Activated naive CD4-positive, alpha-beta T cell treated with anti-CD3 and anti-CD28 coated beads, Interleukin-2, amount 50 U/mL, for 24 hours (primary cell): ENCODE results near the gene NUTM2E.
"Not testable (repeated sequence)": the region's sequence is repeated elsewhere in the genome, so short reads cannot be mapped to it uniquely, and the experiment has no call there.

ENCODE experiments used
- H3K27ac Mint-ChIP-seq: one replicate; pipeline ENCODE4 v1.8.0; 2021; ENCODE audit warnings: mild to moderate bottlenecking, mixed read lengths
- H3K27me3 Mint-ChIP-seq: one replicate; pipeline ENCODE4 v1.8.0; 2021; ENCODE audit warnings: mixed read lengths
- H3K36me3 Mint-ChIP-seq: one replicate; pipeline ENCODE4 v1.8.0; 2021; ENCODE audit warnings: mixed read lengths
- H3K4me1 Mint-ChIP-seq: one replicate; pipeline ENCODE4 v1.8.0; 2021; ENCODE audit warnings: mixed read lengths
- H3K4me3 Mint-ChIP-seq: one replicate; pipeline ENCODE4 v1.8.0; 2021; ENCODE audit warnings: mild to moderate bottlenecking, mixed read lengths
- H3K9me3 Mint-ChIP-seq: one replicate; pipeline ENCODE4 v1.8.0; 2021; ENCODE audit warnings: mixed read lengths

Gene NUTM2E, protein sequence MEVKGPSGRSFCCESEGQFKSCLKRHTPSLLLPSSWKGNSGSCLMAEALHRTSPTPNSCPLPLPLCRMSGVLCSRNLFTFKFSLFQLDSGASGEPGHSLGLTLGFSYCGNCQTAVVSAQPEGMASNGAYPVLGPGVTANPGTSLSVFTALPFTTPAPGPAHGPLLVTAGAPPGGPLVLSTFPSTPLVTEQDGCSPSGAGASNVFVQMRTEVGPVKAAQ (N-terminal part only)

DNA sequence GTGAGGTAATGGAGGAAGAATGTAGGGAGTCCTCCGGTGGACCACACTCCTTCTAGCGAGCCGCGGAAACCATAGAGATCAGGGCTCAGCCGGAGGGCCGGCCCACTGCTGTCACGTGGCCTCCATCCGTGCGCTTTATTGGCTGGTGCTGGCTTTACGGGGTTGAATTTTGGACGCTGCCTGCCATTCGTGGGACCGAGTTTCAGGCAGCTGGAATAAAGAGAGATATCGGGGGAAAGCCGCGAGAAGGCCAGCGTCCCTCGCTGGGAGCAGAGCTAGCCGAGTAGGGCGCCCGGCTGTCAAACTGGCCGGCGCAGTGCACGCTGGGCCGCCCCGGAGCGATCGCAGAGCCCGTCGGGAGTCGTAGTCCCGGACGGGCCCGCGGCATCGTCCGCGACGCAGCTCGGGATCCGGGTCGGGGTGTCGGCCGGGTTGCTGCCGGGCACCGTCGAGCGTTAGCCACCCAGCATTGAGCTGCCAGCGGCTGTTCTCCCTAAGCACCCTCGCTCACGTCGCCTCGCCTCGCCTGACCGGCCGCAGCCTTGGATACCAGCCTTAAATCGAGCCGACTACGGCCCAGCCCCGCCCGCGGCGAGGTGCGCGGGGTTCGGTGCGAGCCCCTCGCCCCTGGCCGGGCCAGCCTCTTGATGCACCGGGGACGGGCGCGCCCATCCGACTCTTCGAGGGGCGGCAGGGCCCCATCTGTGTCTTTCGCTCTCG, at the start of gene NUTM2E:
NUTM2E (plus strand) TSS at position 244 of the 720 bp plus-strand sequence. CDS start 15,002 bp downstream, outside the sequence.
- H3K9me3 Mint-ChIP-seq, H3K27me3 Mint-ChIP-seq, H3K36me3 Mint-ChIP-seq: not testable (repeated sequence)
- Mint-ChIP-seq H3K4me3 (peak within 1 kb of the TSS; percentile 99), H3K27ac (peak within 1 kb of the TSS; percentile 81), H3K4me1 (peaks cover 37% of the 10 kb centered on the region)

DNA sequence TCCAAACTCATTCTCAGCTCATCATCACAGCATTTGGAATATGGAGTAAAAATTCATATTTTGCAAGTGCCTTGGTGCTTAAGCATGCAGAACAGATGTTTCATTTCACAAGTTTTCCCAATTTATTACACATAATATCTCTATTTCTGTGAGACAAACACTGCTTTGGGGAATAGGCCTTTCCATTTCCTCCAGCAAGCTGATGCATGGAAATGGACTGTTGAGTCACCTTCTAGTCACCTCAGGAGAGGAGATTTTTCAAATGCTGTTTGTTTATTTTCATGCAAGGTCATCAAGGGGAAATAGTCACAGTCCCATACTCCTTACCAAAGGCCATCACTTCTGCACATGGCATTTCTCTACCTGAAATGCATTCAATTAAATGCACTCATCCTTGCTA, 48.5 kb upstream of the NUTM2E start:
- H3K4me3 Mint-ChIP-seq, H3K36me3 Mint-ChIP-seq, H3K9me3 Mint-ChIP-seq, H3K27me3 Mint-ChIP-seq, H3K4me1 Mint-ChIP-seq, H3K27ac Mint-ChIP-seq: not testable (repeated sequence)

DNA sequence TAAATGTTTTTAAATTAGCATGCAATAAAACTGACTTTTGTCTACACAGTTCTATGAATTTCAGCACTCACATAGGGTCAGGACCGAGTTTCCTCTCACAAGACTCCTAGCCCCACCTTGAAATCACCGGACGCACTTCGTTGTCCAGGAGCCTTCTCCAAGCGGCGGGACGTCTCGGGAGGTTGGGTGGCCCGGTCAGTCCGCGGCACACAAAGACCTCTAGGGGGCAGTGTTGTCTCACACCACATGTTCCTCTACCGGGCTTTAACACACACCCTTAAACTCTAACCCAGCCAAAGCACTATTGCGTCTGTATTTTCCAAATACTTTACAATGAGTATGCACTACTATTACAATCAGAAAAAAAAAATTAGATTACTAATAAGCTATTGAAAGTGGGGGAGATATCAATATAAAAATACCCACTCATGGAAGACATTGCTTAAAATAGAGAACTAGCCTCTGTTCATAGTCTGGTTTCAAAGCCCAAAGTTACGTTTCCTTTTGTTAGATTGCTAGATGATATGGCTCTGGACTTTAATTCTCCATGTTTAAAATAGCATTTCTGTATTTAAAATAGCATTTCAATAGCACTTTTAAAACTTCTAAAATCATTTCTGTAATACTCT, 47.1 kb upstream of the NUTM2E start:
- H3K27me3 Mint-ChIP-seq, H3K36me3 Mint-ChIP-seq, H3K4me3 Mint-ChIP-seq, H3K27ac Mint-ChIP-seq, H3K4me1 Mint-ChIP-seq, H3K9me3 Mint-ChIP-seq: not testable (repeated sequence)

DNA sequence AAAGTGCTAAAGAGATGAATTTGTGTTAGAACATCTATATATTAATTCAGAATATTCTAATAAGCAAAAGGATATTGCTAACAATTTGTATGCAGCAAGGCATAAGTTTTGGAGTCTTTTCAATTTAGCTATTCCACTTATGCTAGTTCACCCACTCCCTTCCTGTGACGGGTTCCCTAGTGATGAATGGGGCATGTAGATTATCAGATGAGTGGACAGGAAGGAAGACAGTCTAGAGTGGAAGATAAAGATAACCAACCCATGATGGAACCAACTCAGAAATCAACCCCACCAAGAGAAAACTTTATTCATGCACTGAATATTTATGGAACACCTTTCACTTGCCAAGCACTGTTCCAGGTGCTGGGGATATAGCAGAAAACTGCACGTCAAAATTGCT, 46.5 kb upstream of the NUTM2E start:
- not testable (repeated sequence) for H3K4me3 Mint-ChIP-seq, H3K9me3 Mint-ChIP-seq, H3K27ac Mint-ChIP-seq, H3K27me3 Mint-ChIP-seq, H3K4me1 Mint-ChIP-seq, H3K36me3 Mint-ChIP-seq

DNA sequence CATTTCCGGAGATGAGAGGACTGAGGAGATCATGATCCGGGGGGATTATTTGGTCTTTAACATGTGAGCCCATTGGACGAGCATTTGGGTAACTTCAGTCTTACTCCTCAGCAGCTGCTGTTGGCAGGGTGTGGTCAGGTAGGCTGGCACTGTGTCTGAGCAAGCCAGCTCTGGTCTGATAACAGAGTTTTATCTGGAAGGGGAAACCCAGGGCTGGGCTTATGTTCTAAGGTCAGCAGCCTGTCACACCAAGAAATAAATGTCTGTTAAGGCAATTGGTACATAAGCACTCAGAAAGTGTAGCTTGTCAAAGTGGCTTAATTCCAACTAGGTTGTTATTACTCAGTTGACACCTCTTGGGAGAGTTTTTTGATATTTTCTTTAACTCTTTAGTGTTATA, 45.0 kb upstream of the NUTM2E start:
- not testable (repeated sequence) for H3K9me3 Mint-ChIP-seq, H3K4me3 Mint-ChIP-seq, H3K36me3 Mint-ChIP-seq, H3K4me1 Mint-ChIP-seq, H3K27me3 Mint-ChIP-seq, H3K27ac Mint-ChIP-seq

DNA sequence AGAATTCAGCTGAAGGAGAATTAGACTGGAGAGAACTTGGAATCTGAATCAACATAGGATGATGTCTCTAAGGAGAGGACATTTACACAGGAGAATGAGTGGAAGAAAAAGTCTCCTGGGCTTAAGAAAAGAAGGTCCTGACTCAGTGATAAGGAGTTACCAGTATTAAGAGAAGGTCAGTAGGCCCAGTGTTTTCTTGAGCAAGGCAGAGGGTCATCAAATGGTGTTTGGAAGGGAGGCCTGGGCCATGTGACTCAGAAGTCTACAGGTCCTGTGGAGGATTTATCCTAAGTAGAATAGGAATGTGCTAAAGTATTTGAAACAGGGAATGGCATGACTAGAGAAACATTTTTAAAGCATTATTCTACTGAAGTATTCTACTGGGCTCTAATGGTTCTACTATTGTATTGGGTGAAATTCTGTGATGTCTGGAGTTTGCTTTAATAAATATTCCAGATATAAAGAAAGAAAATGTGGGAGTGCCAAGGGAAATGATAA, 39.0 kb upstream of the NUTM2E start:
- H3K4me1 Mint-ChIP-seq: not testable (repeated sequence)

DNA sequence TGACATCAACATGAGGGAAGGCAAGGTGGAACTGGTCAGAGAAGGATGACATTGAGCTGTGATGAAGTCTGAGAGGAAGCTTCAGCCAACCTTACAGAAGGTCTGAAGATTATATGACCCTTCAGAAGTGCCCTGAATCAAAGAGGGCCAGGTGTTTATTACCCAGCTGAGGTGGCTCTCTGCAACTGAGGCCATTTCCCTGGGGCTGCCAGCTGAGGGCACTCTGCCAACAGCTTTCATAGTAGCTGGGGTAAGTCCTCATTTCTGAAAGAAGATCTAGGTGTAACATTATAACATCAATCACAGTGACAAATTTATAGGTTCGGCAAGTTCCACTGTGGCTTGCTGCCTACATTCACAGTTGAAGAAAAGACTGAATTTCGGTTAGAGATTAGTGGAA, 37.2 kb upstream of the NUTM2E start:
- H3K4me1 Mint-ChIP-seq, H3K27ac Mint-ChIP-seq, H3K36me3 Mint-ChIP-seq, H3K4me3 Mint-ChIP-seq, H3K27me3 Mint-ChIP-seq, H3K9me3 Mint-ChIP-seq: not testable (repeated sequence)

More for the DNA sequence above, 39.0 kb upstream of the NUTM2E start:
- H3K36me3 Mint-ChIP-seq, H3K9me3 Mint-ChIP-seq, H3K27me3 Mint-ChIP-seq, H3K27ac Mint-ChIP-seq, H3K4me3 Mint-ChIP-seq: not testable (repeated sequence)

DNA sequence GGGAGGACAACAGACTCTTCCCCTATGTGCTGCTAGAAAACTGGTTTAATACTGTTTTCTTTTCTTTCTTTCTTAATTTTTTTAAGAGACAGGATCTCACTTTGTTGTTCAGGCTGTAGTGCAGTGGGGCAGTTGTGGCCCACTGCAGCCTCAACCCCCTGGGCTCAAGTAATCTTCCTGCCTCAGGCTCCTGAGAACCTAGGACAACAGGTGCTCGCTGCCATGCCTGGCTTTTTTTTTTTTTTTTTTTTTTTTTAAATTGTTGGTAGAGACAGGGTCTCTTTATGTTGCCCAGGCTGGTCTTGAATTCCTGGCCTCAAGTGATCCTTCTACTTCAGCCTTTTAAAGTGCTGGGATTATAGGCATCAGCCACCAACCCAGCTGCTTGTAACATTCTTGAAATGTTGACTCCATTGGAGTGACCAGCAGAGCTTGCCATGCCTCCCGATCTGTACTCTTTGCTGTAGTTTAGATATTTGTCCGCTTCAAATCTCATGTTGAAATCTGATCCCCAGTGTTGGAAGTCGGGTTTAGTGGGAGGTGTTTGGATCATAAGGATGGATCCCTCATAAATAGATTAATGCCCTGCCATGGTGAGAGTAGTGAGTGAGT, 34.5 kb upstream of the NUTM2E start:
- H3K36me3 Mint-ChIP-seq, H3K4me3 Mint-ChIP-seq, H3K9me3 Mint-ChIP-seq, H3K27me3 Mint-ChIP-seq, H3K4me1 Mint-ChIP-seq, H3K27ac Mint-ChIP-seq: not testable (repeated sequence)

DNA sequence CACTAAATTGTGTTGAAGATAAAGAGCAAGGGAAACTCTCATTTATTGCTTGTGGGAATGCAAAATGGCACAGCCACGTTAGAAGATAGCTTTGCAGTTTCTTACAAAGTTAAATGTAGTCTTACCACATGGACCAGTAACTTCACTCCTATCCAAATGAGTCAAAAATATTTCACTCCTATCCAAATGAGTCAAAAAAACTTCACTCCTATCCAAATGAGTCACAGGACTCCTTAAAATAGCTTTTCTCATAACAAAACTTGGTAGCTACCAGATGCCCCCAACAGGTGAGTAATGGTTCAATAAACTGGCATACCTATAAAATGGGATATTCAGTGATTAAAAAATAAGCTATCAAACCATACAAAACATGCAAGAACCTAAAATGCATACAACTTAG, 27.2 kb upstream of the NUTM2E start:
- H3K27me3 Mint-ChIP-seq, H3K9me3 Mint-ChIP-seq, H3K4me3 Mint-ChIP-seq, H3K36me3 Mint-ChIP-seq, H3K4me1 Mint-ChIP-seq: not testable (repeated sequence)
- H3K27ac Mint-ChIP-seq: peak overlapping the region; percentile 8

DNA sequence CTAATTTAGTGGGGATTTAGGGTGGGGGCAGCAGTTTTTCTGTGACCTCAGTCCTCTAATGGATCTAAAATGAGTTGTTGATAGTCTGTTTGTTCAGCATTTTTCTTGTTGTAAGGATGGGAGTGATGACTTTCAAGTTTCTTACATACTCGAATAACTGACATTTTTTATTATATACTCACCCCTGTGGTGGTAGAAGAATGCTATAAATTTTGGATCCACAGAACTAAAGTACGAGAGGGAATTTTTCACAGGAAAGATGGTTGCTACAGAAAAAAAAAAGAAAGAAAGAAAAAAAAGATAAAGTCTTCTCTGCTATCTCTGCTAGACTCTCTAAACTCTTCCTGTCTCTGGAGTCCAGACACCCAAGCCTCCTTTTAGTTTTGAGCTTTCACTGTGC, 20.7 kb upstream of the NUTM2E start:
- H3K27ac Mint-ChIP-seq, H3K9me3 Mint-ChIP-seq, H3K27me3 Mint-ChIP-seq, H3K4me3 Mint-ChIP-seq, H3K4me1 Mint-ChIP-seq, H3K36me3 Mint-ChIP-seq: not testable (repeated sequence)

DNA sequence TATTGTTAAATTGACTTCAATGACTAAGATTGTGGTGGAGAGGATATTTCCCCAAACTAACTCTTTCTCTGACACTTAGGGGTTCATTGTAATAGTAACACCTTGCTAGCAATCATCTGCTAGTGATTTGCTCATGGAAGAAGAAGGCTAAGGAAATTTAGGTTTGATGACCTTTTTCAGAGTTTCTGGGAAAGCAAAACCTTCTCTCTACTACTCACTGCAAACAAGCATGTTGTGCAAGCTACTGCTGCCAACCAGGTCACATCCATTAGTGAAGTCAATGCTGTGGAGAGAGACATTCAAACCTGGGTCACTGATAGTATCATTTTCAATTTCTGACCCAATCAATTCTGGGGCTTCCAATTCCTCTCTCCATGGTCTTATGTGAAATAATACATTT, 14.6 kb upstream of the NUTM2E start:
- H3K36me3 Mint-ChIP-seq, H3K4me1 Mint-ChIP-seq, H3K27me3 Mint-ChIP-seq, H3K27ac Mint-ChIP-seq, H3K9me3 Mint-ChIP-seq, H3K4me3 Mint-ChIP-seq: not testable (repeated sequence)

DNA sequence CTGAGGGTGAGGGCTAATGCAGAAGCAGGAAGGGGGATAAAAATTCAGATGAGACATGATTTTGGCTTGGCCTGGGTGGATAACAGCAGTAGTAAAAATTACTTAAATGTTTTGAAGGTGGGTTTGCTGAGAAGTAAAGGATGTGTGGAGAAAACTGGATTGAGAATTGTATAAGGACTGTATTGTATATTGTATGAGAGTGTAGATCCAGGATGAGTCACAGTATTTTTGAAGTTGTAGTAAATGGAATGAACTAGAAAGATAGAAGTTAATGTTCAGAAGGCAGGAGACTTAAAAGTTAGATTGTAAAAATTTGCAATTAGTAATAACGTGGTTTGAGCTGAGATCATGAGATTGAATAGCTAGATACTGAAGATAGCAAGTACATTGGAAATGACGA, 10.2 kb upstream of the NUTM2E start:
- not testable (repeated sequence) for H3K9me3 Mint-ChIP-seq, H3K36me3 Mint-ChIP-seq, H3K27me3 Mint-ChIP-seq, H3K4me3 Mint-ChIP-seq, H3K27ac Mint-ChIP-seq, H3K4me1 Mint-ChIP-seq

DNA sequence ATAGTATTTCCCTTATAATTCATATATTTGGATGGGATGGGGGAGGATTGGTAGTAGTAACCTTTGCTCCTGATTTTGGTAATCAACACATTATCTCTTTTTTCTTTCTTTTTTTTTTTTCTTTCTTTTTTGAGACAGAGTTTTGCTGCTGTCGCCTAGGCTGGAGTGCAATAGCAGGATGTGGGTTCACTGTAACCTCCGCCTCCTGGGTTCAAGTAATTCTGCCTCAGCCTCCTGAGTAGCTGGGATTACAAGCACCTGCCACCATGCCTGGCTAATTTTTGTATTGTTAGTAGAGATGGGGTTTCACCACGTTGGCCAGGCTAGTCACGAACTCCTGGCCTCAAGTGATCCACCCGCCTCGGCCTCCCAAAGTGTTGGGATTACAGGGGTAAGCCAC, 3.2 kb upstream of the NUTM2E start:
- H3K4me1 Mint-ChIP-seq: peaks cover 29% of the 10 kb centered on the region
- peak overlapping the region; percentile 19 for H3K4me3 Mint-ChIP-seq
- not testable (repeated sequence) for H3K27ac Mint-ChIP-seq, H3K36me3 Mint-ChIP-seq, H3K27me3 Mint-ChIP-seq, H3K9me3 Mint-ChIP-seq

DNA sequence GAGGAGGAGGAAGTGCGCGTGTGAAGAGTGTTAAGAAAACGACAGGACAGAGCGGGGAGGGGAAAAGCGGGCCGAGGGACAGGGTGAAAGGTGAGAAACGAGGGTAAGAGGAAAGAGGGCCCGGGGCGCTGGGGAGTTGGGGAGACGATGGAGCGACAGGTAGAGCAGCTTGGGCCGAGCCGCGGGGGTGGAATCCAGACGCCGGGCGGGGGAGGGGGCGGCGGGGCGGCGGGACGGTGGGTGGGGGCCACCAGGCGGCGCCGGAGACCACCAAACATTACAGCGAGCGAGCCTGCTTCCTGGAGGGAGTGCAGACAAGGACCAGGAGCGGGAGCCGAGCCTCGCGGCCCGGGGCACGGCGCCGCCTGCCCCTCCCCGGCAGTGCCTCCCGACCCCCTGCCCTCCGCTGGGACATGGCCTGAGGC, 940 bp upstream of the NUTM2E start:
- H3K4me3 Mint-ChIP-seq: peak overlapping the region; percentile 99
- H3K9me3 Mint-ChIP-seq, H3K27me3 Mint-ChIP-seq, H3K36me3 Mint-ChIP-seq: not testable (repeated sequence)
- peaks cover 41% of the 10 kb centered on the region for H3K4me1 Mint-ChIP-seq
- H3K27ac Mint-ChIP-seq: peak overlapping the region; percentile 68

DNA sequence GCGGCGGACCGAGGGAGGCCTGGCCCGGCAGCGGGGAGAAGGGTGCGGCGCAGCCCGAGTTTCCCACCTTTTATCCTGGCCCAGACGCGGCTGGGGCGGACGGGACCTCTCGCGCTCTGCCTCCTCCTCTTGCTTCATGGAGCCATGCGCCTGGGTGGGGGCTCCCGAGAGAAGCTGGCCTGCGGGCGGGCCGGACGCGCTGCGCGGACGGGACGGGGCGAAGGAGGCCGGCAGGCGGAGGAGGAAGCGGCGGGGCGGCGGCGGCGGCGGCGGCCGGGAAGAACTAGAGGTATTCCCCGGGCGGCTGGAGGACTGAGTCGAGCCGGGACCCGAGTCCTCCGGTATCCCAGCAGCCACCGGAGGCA, 426 bp upstream of the NUTM2E start:
- H3K36me3 Mint-ChIP-seq, H3K27me3 Mint-ChIP-seq, H3K9me3 Mint-ChIP-seq, H3K27ac Mint-ChIP-seq: not testable (repeated sequence)
- Mint-ChIP-seq H3K4me1 (peaks cover 41% of the 10 kb centered on the region), H3K4me3 (peak overlapping the region; percentile 62)

DNA sequence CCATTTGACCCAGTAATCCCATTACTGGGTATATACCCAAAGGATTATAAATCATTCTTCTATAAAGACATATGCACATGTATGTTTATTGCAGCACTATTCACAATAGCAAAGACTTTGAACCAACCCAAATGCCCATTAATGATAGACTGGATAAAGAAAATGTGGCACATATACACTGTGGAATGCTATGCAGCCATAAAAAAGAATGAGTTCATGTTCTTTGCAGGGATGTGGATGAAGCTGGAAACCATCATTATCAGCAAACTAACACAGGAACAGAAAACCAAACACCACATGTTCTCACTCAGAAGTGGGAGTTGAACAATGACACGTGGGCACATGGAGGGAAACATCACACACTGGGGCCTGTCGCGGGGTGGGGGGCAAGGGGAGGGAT, 7.3 kb downstream of the NUTM2E start:
- not testable (repeated sequence) for H3K27me3 Mint-ChIP-seq, H3K4me3 Mint-ChIP-seq, H3K9me3 Mint-ChIP-seq, H3K4me1 Mint-ChIP-seq, H3K36me3 Mint-ChIP-seq, H3K27ac Mint-ChIP-seq
